ENCODE measurements around the gene TMEM123.
A peak's percentile ranks its signal among the peaks of the same experiment; 100 is the strongest.
"Not testable (repeated sequence)": the region's sequence is repeated elsewhere in the genome, so short reads cannot be mapped to it uniquely, and the experiment has no call there.

TMEM123 gene

DNA sequence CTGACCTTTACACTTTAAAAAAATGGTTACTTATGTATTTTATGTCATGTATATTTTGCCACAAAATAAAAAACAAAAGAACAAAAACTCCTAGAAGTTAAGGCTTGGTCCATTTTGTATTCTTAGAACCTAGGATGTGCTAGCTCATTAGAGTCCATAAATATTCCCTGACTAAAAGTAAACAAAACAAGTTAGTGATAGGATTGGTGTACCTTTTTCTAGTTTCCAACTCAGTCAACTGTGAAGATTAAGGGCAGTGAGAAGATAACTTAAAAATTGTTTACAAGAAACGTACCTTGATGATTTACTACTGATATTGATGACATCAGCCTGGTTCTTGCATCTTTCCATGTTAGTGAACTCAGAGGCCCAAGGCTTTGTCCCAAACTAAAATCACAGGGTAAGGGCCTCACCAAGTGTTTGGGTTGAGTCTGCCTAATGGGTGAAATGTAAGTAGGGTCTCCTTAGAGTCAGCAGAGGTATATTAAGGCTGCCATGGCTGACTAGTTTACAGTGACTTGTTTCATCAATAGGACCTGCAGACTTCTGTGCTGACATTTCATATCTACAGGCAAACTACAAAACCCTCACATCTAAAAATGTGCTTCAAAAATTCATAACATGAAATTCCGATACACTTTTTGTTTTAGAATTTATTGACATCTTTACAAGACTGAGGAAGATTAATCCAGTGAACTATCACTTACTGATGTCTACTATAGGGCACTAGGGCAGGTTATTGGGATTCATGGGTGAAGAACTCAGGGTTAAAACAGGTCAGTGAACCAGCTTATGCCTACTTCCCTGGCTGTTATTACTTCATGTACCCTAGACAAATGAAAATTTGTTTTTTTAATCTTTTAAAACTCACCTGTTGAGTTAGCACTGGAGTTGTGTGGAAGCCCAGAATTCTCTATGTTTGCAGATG lies 4.4 kb downstream of the TMEM123 start:
- DNase-seq: no peak

DNA sequence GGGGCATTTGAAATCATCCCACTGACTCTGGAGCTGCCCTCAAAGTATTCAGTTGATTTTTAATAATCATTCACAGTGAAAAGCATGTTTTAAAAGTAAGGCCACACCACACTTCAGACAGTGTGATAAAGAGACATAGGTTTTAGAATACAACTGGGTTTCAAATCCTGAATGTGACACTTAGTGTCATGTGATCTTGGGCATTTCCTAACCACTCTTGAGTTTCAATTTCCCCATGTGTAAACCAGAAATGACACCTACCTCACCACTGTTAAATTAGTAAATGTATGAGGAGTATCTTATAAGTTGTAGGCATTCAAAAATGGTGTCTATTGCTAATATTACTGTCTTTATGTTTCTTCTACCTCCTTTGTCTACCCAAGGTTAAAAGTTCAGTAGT lies 5.4 kb downstream of the TMEM123 start:
- no peak for DNase-seq

DNA sequence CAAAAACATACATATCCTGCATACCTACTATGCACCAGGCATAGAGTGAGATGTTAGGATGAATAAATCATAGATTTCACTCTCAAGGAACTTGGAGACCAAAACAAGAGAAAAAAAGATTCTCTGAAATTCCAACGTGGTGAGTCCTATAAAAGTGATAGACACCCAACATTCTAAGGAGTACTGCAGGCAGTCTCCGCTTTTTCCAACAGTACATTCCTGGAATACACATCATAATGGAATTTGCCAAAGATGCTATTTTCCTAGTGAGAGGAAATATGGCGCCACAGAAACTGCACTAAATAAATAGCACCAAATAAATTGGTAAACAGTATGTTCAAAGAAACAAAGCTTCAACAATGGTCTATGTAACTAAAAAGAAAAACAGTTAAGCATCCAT lies 6.0 kb downstream of the TMEM123 start:
- no peak for DNase-seq

DNA sequence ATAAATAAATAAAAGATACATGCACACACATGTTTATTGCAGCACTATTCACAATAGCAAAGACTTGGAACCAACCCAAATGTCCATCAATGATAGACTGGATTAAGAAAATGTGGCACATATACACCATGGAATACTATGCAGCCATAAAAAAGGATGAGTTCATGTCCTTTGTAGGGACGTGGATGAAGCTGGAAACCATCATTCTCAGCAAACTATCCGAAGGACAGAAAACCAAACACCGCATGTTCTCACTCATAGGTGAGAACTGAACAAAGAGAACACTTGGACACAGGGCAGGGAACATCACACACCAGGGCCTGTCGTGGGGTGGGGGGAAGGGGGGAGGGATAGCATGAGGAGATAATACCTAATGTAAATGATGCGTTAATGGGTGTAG lies 7.9 kb downstream of the TMEM123 start:
- DNase-seq: not testable (repeated sequence)

DNA sequence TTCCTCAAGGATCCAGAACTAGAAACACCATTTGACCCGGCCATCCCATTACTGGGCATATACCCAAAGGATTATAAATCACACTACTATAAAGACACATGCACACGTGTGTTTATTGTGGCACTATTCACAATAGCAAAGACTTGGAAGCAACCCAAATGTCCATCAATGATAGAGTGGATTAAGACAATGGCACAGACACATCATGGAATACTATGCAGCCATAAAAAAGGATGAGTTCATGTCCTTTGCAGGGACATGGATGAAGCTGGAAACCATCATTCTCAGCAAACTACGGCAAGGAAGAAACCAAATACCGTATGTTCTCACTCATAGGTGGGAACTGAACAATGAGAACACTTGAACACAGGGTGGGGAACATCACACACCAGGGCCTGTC lies 8.4 kb downstream of the TMEM123 start:
- DNase-seq: not testable (repeated sequence)

DNA sequence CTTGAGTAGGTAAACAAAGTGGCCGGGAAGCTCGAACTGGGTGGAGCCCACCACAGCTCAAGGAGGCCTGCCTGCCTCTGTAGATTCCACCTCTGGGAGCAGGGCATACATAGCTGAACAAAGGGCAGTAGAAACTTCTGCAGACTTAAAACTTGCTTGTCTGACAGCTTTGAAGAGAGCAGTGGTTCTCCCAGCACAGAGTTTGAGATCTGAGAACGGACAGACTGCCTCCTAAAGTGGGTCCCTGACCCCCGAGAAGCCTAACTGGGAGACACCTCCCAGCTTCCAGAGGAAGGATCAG lies 13.6 kb downstream of the TMEM123 start:
- not testable (repeated sequence) for DNase-seq

DNA sequence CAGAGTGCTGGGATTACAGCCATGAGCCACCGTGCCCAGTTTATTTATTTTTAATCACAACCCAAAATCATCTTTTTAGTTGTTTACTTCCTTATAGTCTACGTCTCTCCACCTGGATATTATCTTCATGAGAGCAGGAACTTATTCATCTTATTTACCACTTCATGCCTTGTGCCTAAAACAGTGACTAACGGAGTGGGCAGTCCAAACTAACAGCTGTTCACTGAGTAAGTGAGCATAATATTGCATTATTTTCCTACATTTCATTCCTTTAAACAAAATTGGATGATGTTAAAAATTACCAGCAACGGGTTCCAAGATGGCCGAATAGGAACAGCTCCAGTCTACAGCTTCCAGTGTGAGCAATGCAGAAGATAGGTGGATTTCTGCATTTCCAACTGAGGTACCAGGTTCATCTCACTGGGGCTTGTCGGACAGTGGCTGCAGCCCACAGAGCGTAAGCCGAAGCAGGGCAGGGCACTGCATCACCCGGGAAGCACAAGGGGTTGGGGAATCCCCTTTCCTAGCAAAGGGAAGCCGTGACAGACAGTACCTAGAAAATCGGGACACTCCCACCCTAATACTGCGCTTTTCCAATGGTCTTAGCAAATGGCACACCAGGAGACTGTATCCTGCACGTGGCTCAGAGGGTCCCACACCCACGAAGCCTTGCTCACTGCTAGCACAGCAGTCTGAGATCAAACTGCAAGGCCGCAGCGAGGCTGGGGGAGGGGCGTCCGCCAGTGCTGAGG lies 14.1 kb downstream of the TMEM123 start:
- DNase-seq: no peak

DNA sequence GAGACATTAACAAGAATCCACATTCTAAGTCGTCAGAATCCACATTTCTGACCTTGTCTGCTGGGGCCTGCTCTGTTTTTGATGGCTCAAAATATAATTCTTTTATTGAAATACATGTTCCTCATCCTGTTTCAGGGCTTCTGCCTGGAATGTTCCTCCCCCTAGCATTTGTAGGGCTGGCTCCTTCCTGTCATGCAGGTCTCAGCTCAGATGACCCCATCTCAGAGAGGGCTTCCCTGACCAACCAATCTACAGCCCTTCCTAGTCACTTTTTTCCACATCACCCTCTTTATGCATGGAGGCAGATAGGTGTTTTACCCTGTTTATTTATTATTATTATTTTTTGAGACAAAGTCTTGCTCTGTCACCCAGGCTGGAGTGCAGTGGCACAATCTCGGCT lies 14.8 kb downstream of the TMEM123 start:
- no peak for DNase-seq

DNA sequence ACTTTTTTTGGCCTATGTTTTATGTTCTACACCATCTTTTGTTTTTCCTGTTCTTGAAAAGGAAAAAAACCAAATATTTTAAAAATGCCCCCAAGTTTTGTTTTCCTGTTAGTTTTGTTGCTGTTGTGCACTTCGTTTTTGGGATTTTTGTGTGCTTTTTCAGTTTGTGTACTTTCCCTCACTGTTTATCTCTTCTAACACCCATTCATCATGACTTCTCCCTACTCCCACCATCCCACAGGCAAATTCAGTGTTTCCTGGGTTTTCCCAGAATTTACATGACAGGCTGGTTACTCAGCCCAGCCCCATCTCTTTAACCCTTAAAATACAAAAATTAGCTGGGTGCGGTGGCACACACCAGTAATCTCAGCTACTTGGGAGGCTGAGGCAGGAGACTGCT lies 15.6 kb downstream of the TMEM123 start:
- no peak for DNase-seq

DNA sequence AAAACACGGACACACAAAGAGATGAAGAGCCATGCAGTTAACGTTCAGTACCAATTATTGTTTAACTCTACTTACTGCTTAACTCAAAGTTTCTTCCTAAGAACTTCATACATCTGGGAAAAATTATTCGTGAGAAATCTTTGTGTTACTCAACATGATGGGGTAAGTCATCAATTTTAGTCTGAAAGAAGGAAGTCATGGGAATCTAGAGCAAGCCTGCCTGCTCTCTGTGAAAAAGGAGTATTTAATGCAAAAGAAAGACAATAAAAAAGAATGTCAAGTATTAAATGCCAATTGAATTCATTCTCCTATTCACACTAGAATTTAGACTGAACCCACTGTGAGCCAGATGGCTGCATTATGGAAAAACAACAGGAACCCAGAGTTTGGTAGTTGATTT lies 16.0 kb downstream of the TMEM123 start:
- no peak for DNase-seq

DNA sequence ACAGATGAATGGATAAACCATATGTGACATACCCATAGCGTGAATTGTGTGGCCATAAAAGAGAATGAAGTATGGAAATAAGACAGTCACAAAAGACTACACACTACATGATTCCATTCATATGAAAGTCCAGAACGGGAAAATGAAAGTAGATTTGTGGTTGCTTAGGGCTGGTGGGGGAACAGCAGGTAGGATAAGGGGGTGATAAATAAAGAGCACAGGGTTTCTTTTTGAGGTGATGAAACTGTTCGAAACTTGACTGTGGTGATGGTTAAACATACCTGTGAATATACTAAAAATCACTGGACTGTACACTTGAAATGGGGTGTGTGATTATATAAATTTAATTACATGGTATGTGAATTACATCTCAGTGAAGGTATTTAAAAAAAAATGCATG lies 16.9 kb downstream of the TMEM123 start:
- DNase-seq: no peak

DNA sequence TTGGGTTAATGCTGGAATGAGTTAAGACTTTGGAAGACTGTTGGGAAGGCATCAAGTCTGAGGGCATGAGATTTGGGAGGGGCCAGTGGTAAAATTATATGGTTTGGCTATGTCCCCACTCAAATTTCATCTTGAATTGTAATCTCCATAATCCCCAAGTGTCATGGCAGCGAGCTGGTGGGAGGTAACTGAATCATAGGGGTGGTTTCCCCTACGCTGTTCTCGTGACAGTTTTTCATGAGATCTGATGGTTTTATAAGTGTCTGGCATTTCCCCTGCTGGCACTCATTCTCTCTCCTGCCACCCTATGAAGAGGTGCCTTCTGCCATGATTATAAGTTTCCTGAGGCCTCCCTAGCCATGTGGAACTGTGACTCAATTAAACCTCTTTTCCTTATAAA lies 19.0 kb downstream of the TMEM123 start:
- not testable (repeated sequence) for DNase-seq

DNA sequence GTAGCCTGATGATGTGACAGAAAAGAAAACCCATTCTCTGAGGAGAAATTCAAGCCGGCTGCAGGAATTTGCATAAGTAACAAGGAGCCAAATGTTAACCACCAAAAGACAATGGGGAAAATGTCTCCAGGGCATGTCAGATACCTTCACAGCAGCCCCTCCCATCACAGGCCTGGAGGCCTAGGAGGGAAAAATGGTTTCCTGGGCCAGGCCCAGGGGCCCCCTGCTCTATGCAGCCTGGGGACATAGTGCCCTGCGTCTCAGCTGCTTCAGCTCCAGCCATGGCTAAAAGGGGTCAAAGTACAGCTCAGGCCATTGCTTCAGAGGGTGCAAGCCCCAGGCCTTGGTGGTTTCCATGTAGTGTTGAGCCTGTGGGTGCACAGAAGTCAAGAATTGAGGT lies 20.0 kb downstream of the TMEM123 start:
- not testable (repeated sequence) for DNase-seq

DNA sequence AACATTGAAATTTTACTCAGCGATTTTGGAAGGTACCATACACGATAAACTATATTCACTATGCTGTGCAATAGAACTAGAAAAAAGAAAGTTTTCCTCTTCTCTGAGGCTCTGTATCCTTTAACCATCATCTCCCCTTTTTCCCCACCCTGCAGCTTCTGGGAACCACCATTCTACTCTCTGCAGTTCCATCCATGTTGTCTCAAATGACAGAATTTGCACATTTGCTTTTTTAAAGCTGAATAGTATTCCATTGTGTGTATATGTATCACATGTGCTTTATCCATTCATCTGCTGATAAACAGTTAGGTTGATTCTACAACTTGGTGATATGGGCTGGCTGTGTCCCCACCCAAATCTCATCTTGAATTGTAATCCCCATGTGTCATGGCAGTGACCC lies 21.2 kb downstream of the TMEM123 start:
- no peak for DNase-seq

DNA sequence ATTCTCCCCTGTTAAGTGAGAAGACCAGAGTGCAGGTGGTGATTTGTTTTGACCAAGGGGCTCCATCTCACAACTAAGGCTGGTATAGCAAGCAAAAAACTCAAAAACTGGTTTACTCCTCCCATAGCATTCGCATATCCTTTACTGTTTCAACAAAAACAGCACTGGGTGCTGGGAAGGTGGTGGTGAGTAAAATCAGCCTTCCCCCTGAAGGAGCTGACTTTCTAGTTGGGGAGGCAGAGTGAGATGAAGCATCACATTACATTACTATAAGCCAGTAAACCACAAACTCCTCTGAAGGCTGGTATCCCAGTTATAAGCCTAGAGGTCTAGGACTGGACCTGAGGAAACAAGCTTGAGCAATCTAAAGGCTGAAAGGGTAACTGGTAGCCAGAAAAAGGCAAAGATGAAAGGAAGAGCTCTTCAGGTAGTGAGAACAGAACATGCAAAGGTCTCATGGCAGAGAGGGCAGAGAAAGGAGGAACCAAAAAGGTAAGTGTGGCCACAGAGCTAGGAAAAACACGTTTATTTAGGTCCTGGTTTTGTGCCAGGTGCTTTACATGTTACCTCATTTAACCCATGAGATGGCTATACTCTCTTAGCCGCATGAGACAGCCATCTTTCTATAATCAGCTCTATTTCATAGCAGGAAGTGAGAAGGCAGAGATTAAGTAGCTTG lies 22.3 kb downstream of the TMEM123 start:
- no peak for DNase-seq

DNA sequence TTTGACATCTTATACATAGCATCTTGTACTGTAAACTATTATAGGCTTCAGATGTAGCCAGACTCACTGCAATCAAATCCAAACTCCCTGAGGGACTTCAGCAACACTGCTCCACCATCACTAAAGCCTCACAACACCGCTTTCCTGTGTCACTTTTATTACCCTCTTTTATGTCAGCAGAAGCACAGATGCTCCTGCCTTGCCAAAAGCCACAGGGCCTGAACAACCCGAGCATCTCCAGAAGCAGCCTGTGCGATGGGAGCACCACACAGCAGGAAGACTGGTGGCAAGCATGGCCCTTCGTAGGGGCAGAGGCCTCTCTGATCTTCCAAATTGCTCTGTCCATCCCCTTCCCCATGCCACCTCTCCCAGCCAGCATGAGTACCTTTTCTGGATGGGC lies 22.9 kb downstream of the TMEM123 start:
- no peak for DNase-seq

DNA sequence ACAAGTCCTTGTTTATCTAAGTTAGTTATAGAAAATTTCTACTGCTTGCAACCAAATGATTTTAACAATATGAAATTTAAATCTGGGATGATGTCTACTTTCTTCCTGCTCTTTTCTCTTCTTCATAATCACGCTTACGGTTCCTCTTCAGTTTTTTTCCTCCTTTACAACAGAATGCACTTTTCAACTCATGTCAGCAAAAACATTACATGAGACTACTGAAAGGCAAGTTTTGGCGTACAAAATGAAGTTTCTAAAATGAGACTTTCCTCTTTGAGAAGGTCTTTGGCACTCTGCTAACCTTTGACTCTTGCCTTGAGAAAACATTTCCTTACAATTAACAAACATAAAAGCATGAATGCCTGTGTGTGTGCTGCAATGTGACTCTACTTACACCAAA lies 23.3 kb downstream of the TMEM123 start:
- DNase-seq: no peak

DNA sequence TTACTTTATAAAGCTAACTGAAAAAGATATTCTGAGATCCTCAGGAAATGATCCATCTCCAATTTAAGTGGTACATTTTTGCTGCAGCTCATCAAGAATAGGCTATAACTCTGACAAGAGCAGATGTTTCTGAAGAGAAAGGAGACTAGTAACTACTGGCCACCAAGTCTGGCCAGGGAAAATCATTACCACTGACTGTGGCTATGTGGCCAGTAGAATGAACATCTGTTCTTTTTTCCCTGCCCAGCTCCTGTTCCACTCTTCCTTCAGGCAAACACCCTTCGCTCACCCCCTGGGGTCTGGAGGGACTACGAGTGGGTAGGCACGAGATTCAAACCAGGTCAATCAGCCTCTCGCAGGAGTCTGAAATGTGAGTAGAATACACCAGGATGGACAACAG lies 23.9 kb downstream of the TMEM123 start:
- DNase-seq: no peak

DNA sequence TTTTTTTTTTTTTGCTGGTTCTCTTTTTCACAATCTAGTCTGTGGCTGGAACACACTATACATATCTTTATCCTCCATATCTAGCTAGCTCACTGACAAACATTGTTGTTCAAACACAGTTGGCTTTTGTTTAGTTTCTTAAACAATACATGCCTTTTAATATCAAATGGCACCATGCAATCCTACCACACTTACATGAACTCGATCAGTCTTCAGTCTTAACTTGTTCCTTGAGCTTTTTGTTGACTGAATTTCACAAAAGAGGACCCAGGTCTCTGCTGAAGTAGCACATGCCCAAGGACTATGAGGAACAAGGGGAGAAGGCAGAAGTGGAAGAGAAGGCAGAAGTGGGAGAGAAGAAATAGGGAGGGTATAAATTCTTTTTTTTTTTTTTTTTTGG lies 25.5 kb downstream of the TMEM123 start:
- DNase-seq: no peak

DNA sequence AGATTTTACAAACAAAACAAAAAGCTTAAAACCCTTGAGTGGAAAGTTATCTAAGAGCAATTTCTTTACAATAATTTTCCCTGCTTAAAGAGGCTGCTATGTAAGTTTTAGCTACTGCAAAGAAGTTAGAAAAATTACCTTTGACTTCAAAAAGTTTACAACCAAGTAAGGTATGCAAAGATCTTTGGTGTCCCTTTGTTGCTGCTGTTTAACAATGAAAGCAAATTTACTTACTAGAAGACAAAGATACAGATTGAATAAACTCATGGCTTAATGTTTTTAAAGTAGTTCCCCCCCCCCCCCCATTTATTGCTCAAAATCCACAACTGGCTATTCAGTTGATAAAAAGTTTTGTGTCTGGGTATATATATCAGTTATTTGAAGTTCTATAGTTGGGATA lies 26.0 kb downstream of the TMEM123 start:
- no peak for DNase-seq

DNA sequence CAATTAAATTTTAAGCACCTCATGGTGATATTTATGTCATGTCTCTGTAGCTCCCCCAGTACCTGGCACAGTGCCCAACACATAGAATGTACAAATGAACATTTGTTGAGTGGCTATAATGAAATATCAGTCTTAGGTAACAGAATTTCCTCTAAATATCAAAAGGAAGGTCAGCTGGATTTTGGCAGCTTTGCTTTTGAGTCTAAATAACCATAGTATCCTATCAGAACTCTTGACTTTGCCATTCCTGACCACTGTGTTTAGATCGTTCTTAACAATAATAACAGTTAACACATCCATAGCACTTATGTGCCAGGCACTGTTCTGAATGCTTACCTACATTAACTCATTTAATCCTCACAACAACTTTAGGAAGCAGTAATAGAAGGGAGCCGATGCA lies 26.6 kb downstream of the TMEM123 start:
- DNase-seq: peak; percentile 30

DNA sequence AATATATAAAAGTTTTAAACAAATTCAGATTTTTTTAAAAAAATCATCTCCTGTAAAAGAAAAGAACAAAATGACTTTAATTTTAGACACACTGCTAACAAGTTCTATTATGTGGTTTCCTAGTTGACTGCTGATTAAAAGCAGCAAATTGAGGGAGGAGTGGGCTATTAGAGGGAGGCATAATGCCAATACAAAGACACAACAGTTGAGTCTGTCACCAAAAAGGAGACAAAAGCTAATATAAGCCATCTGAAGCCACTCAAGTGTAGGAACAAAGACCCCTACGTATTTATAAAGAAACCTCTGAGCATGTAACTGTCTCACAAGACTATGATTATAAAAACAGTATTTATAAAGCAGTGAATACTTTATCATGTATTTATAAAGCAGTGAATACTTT lies 28.6 kb downstream of the TMEM123 start:
- DNase-seq: peak; percentile 87

DNA sequence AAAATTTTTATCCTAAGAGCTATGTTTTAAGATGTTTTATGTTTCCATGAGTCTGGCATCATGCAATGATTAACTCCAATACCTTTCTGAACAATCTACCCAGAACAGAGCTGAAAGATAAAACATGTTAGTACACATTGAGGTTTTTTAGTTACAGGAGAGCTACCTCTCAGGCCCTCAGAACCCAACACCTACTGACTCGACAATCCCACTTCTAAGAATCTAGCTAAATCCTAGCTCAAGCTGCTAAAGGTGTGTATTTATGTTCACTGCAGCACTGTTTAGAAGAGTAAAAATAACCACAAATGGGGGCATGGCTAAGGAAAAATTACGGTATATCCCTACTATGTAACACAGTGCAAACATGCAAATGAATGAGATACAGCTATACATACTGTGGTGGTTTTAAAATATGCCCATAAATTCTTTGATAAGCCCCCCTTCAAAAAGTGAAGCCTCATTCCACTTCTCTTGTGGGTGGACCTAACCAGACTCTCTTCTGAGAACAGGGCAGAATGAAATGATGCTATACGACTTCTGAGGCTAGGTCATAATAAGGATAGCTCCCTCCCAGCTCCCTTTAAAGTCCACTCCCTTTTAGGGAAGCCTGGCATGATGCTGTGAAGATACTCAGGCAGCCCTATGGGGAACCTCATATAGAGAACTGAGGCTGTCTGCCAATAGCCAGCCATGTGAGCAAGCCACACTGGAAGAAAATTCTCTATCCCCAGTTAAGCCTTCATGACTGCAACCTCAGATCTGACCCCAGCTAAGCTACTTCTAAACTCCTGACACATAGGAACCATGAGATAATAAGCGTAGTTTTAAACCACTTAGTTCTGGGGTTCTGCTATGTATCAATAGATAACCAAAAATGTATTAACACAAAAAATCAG lies 29.5 kb downstream of the TMEM123 start:
- peak; percentile 29 for DNase-seq
